UCSD-AML1 (cell line): ENCODE results near the gene CHN2.

ENCODE experiments used
- DNase-seq: peaks from one replicate; lab custom pipeline; 2025; ENCODE audit not compliant: unreplicated experiment; lab: John Stamatoyannopoulos, UW

Gene CHN2

GRCh38 chr7:29194594-29195427 is at the start of gene CHN2:
Gene CHN2, plus strand, starts transcription at chr7:29194775.
- DNase-seq = no peak

- DNase-seq = no peak
These were observed 49.0 kb upstream of the CHN2 start for GRCh38 chr7:29145553-29146056.

GRCh38 chr7:29146057-29146706 is 48.4 kb upstream of the CHN2 start, which contains the start of gene CPVL:
Gene CPVL, minus strand, starts transcription at chr7:29146537. Its CDS starts 25,476 bp downstream, at chr7:29121061.
- no peak for DNase-seq

- no peak for DNase-seq
These were observed 47.5 kb upstream of the CHN2 start for GRCh38 chr7:29146888-29147609.

GRCh38 chr7:29147821-29148220 is 46.8 kb upstream of the CHN2 start:
- no peak for DNase-seq

- no peak for DNase-seq
These were observed 45.5 kb upstream of the CHN2 start for GRCh38 chr7:29149036-29149435.

GRCh38 chr7:29150856-29151255 is 43.7 kb upstream of the CHN2 start:
- DNase-seq = no peak

GRCh38 chr7:29154076-29154475 is 40.5 kb upstream of the CHN2 start:
- DNase-seq = no peak

- DNase-seq = no peak
These were observed 37.6 kb upstream of the CHN2 start for GRCh38 chr7:29156907-29157452.

GRCh38 chr7:29158795-29159423 is 35.7 kb upstream of the CHN2 start:
- no peak for DNase-seq

- DNase-seq = no peak
These were observed 34.5 kb upstream of the CHN2 start for GRCh38 chr7:29160080-29160479.

GRCh38 chr7:29161231-29161630 is 33.3 kb upstream of the CHN2 start:
- no peak for DNase-seq

GRCh38 chr7:29162577-29162976 is 32.0 kb upstream of the CHN2 start:
- DNase-seq = no peak

GRCh38 chr7:29163854-29164253 is 30.7 kb upstream of the CHN2 start:
- no peak for DNase-seq

GRCh38 chr7:29167721-29168120 is 26.9 kb upstream of the CHN2 start:
- no peak for DNase-seq

GRCh38 chr7:29170781-29171180 is 23.8 kb upstream of the CHN2 start:
- no peak for DNase-seq

- no peak for DNase-seq
These were observed 21.1 kb upstream of the CHN2 start for GRCh38 chr7:29173458-29173857.

GRCh38 chr7:29177963-29178600 is 16.5 kb upstream of the CHN2 start:
- DNase-seq = peak; percentile 31

- no peak for DNase-seq
These were observed 15.5 kb upstream of the CHN2 start for GRCh38 chr7:29179115-29179514.

GRCh38 chr7:29184599-29184998 is 10.0 kb upstream of the CHN2 start:
- no peak for DNase-seq
